Choroid plexus epithelial cell (primary cell): Measurements from ENCODE around the gene RREB1.

Source experiments
- DNase-seq: peaks from one replicate; pipeline ENCODE4 v3.0.0-alpha.2; 2010; ENCODE audit warnings: low read depth
- H3K4me3 ChIP-seq: 2 replicates; pipeline ENCODE4 v1.5.1; 2011; ENCODE audit warnings: low read depth, mild to moderate bottlenecking, control low read depth, low read length, moderate library complexity
- CTCF ChIP-seq: conservative IDR thresholded peaks from 2 replicates; pipeline ENCODE4 v1.5.1; 2011; ENCODE audit warnings: low read depth, mild to moderate bottlenecking, control low read depth, inconsistent platforms, low read length, moderate library complexity

The RREB1 gene

GRCh38 chr6:7238526-7238899, 130.8 kb downstream of the RREB1 start:
- no peak for TF ChIP-seq CTCF
- no peak for DNase-seq
- no peak overlapping the region for H3K4me3 ChIP-seq

GRCh38 chr6:7238900-7239589, 131.3 kb downstream of the RREB1 start:
- peak; percentile 74 for DNase-seq
- H3K4me3 ChIP-seq: no peak overlapping the region
- TF ChIP-seq CTCF: peak; percentile 78

- H3K4me3 ChIP-seq: no peak overlapping the region
- no peak for DNase-seq
These were observed 131.8 kb downstream of the RREB1 start for GRCh38 chr6:7239590-7239948.

GRCh38 chr6:7240351-7240750, 132.6 kb downstream of the RREB1 start:
- H3K4me3 ChIP-seq: no peak overlapping the region
- TF ChIP-seq CTCF: no peak

More at GRCh38 chr6:7239590-7239948, 131.8 kb downstream of the RREB1 start:
- TF ChIP-seq CTCF: no peak

GRCh38 chr6:7241160-7241559, 133.4 kb downstream of the RREB1 start:
- no peak for TF ChIP-seq CTCF
- no peak overlapping the region for H3K4me3 ChIP-seq
- DNase-seq: no peak

More at GRCh38 chr6:7240351-7240750, 132.6 kb downstream of the RREB1 start:
- DNase-seq: no peak

GRCh38 chr6:7241709-7242645, 134.2 kb downstream of the RREB1 start:
- peak; percentile 54 for DNase-seq
- TF ChIP-seq CTCF: no peak
- H3K4me3 ChIP-seq: no peak overlapping the region
